Stimulated activated CD4-positive, alpha-beta T cell treated with anti-CD3 and anti-CD28 coated beads, TNF-alpha, amount 100 ng/mL, for 24 hours (primary cell): ENCODE data around the gene DOP1B.
"Not testable (repeated sequence)": the region's sequence is repeated elsewhere in the genome, so short reads cannot be mapped to it uniquely, and the experiment has no call there.

Source experiments
- DNase-seq, 3 experiments: peaks; one replicate each; pipeline ENCODE4 v3.0.0-alpha.2; 2020; ENCODE audit warnings: low read depth in 3 of 3

The DOP1B gene

GRCh38 chr21:36156815-36157670 is at the start of gene DOP1B:
TSS of gene DOP1B (plus strand) at chr21:36156824. CDS start at chr21:36164734, 7,910 bp downstream.
- peak in 2 of 3 experiments; percentile 25 to 28 for DNase-seq

GRCh38 chr21:36109868-36110267 is 46.8 kb upstream of the DOP1B start:
- no peak for DNase-seq

- no peak for DNase-seq
Measured at GRCh38 chr21:36111238-36111637, 45.4 kb upstream of the DOP1B start.

GRCh38 chr21:36113647-36114428 is 42.8 kb upstream of the DOP1B start:
- DNase-seq, result peak in 1 of 3 experiments; percentile 44

GRCh38 chr21:36115138-36115730 is 41.4 kb upstream of the DOP1B start:
- no peak for DNase-seq

- DNase-seq, result no peak
Measured at GRCh38 chr21:36117286-36117741, 39.3 kb upstream of the DOP1B start.

GRCh38 chr21:36120304-36120888 is 36.2 kb upstream of the DOP1B start:
- DNase-seq, result no peak

GRCh38 chr21:36122977-36123376 is 33.6 kb upstream of the DOP1B start:
- DNase-seq, result no peak

GRCh38 chr21:36124395-36124794 is 32.2 kb upstream of the DOP1B start:
- DNase-seq, result no peak

- DNase-seq, result peak in 1 of 3 experiments; percentile 49
Measured at GRCh38 chr21:36125512-36126207, 31.0 kb upstream of the DOP1B start.

- DNase-seq, result no peak
Measured at GRCh38 chr21:36126208-36126565, 30.4 kb upstream of the DOP1B start.

- DNase-seq, result no peak
Measured at GRCh38 chr21:36126621-36127110, 30.0 kb upstream of the DOP1B start.

GRCh38 chr21:36127250-36127904 is 29.2 kb upstream of the DOP1B start:
- no peak for DNase-seq

- no peak for DNase-seq
Measured at GRCh38 chr21:36127977-36128376, 28.6 kb upstream of the DOP1B start.

- no peak for DNase-seq
Measured at GRCh38 chr21:36129219-36129618, 27.4 kb upstream of the DOP1B start.

GRCh38 chr21:36130414-36130762 is 26.2 kb upstream of the DOP1B start:
- DNase-seq, result not testable (repeated sequence)

- not testable (repeated sequence) for DNase-seq
Measured at GRCh38 chr21:36130839-36131238, 25.8 kb upstream of the DOP1B start.

GRCh38 chr21:36132696-36133095 is 23.9 kb upstream of the DOP1B start:
- no peak for DNase-seq

- peak in 1 of 3 experiments; percentile 68 for DNase-seq
Measured at GRCh38 chr21:36134803-36135390, 21.7 kb upstream of the DOP1B start, which contains the start of gene CBR3. TSS of gene CBR3 (plus strand) at chr21:36135079. CDS start at chr21:36135193, 114 bp downstream.
